Peyer's patch (tissue), 4 donors: Measurements from ENCODE around the gene FOXO6.

Source experiments
- POLR2A ChIP-seq, 2 donors: fragments of 450-650 bp; IDR thresholded peaks; one replicate each; pipeline ENCODE4 v1.5.1; 2017; ENCODE audit warnings: antibody characterized with exemption in 2 of 2, mild to moderate bottlenecking in 2 of 2, moderate library complexity in 2 of 2
- TF ChIP-seq, protein P1 (sequence below), 6 experiments: fragments of 450-650 bp in 4 of 6; fragments of 200-600 bp in 2 of 6; sonication (generic) in 1 of 6; IDR thresholded peaks; one replicate each; pipeline ENCODE4 v1.5.1; 2017 to 2019; ENCODE audit warnings: antibody characterized with exemption in 6 of 6, mild to moderate bottlenecking in 3 of 6, moderate library complexity in 1 of 6

DNA sequence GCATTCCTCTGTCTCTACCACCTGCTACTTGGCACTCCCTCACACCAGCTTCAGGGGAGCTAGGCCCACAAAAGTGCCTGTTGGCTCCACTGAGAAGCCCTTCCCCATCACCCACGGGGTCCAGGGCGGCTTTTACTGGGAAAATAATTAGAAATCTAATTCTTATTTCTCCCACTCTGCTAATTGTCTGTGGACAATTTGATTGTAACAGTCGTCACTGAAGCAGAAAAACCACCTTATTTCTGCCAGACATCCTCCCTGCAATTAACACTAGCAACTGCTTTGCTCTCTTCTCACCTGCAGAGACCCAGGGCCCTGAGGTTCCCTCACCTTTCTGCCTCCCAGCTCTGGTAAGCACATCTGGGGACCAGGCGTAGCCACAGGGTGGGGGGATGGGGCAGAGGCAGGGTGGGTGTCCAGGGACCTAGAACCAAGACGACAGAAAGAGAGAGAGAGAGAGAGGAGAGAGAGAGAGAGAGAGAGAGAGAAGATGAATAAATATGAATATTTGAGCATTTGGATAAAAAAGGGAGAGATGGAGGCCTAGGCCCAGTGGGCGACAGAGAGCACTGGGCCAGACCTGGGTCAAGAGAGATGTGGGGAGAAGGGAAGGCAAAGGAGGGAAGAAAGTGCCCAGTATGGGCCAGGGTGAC is 32.6 kb downstream of the FOXO6 start:
- TF ChIP-seq POLR2A (IDR thresholded peaks at IDR 0.05): no peak
- TF ChIP-seq, protein P1, sequence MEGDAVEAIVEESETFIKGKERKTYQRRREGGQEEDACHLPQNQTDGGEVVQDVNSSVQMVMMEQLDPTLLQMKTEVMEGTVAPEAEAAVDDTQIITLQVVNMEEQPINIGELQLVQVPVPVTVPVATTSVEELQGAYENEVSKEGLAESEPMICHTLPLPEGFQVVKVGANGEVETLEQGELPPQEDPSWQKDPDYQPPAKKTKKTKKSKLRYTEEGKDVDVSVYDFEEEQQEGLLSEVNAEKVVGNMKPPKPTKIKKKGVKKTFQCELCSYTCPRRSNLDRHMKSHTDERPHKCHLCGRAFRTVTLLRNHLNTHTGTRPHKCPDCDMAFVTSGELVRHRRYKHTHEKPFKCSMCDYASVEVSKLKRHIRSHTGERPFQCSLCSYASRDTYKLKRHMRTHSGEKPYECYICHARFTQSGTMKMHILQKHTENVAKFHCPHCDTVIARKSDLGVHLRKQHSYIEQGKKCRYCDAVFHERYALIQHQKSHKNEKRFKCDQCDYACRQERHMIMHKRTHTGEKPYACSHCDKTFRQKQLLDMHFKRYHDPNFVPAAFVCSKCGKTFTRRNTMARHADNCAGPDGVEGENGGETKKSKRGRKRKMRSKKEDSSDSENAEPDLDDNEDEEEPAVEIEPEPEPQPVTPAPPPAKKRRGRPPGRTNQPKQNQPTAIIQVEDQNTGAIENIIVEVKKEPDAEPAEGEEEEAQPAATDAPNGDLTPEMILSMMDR (IDR thresholded peaks at IDR 0.05): no peak
